GM21528 (cell line): Measurements from ENCODE around the gene SYCE1.
"Not testable (repeated sequence)": the region's sequence is repeated elsewhere in the genome, so short reads cannot be mapped to it uniquely, and the experiment has no call there.

Source experiments
- ATAC-seq: cut with Tn5 transposase; IDR thresholded peaks from one replicate; pipeline ENCODE4 v1.9.1; 2021; ENCODE audit warnings: mild to moderate bottlenecking, moderate library complexity; ENCODE audit not compliant: unreplicated experiment, low FRiP score

Gene SYCE1

GRCh38 chr10:133559216-133559615 lies 6.2 kb downstream of the SYCE1 start:
- no peak for ATAC-seq

GRCh38 chr10:133557381-133557780 lies 8.0 kb downstream of the SYCE1 start:
- ATAC-seq: no peak

- ATAC-seq: no peak
These were observed 9.9 kb downstream of the SYCE1 start for GRCh38 chr10:133555521-133555920.

- ATAC-seq: no peak
These were observed 10.8 kb downstream of the SYCE1 start for GRCh38 chr10:133554600-133554999.

- ATAC-seq: no peak
These were observed 20.9 kb downstream of the SYCE1 start for GRCh38 chr10:133544506-133544905.

GRCh38 chr10:133541441-133541975 lies 23.9 kb downstream of the SYCE1 start:
- not testable (repeated sequence) for ATAC-seq

GRCh38 chr10:133537546-133538545 lies 27.5 kb downstream of the SYCE1 start:
- no peak for ATAC-seq

GRCh38 chr10:133536198-133536597 lies 29.2 kb downstream of the SYCE1 start:
- no peak for ATAC-seq

- no peak for ATAC-seq
These were observed 31.0 kb downstream of the SYCE1 start for GRCh38 chr10:133534417-133534816.

- no peak for ATAC-seq
These were observed 32.5 kb downstream of the SYCE1 start for GRCh38 chr10:133532871-133533270.

GRCh38 chr10:133530506-133530905 lies 34.9 kb downstream of the SYCE1 start:
- no peak for ATAC-seq

- ATAC-seq: no peak
These were observed 35.8 kb downstream of the SYCE1 start for GRCh38 chr10:133529576-133529946.

GRCh38 chr10:133528845-133529575 lies 36.4 kb downstream of the SYCE1 start:
- ATAC-seq: no peak

GRCh38 chr10:133528296-133528844 lies 37.0 kb downstream of the SYCE1 start:
- no peak for ATAC-seq

- no peak for ATAC-seq
These were observed 37.6 kb downstream of the SYCE1 start for GRCh38 chr10:133527771-133528271.

- no peak for ATAC-seq
These were observed 38.3 kb downstream of the SYCE1 start, which contains the start of gene CYP2E1 for GRCh38 chr10:133526957-133527588. Gene CYP2E1 (plus strand): TSS chr10:133527363. CDS start chr10:133527396, 33 bp downstream.

- no peak for ATAC-seq
These were observed 39.9 kb downstream of the SYCE1 start for GRCh38 chr10:133525444-133525843.

GRCh38 chr10:133523631-133524203 lies 41.7 kb downstream of the SYCE1 start:
- no peak for ATAC-seq

- peak; percentile 95 for ATAC-seq
These were observed 45.1 kb downstream of the SYCE1 start for GRCh38 chr10:133520193-133520738.
